HAP-1 (cell line): ENCODE data around the gene MAPKAPK2.
A peak's percentile ranks its signal among the peaks of the same experiment; 100 is the strongest.

ENCODE experiments used
- DNase-seq, 2 experiments: peaks; one replicate each; pipeline ENCODE4 v3.0.0-alpha.2; 2016 to 2020; ENCODE audit warnings: low spot score in 2 of 2
- H3K27me3 ChIP-seq: fragments of 250-450 bp; sonication (Bioruptor Pico); 2 replicates; pipeline ENCODE4 v1.5.1; 2020; ENCODE audit warnings: low read depth, mild to moderate bottlenecking, moderate library complexity
- H3K36me3 ChIP-seq: fragments of 250-450 bp; sonication (Bioruptor Pico); replicated peaks from 2 replicates; pipeline ENCODE4 v1.5.1; 2020; ENCODE audit warnings: mild to moderate bottlenecking
- H3K4me1 ChIP-seq: fragments of 250-450 bp; sonication (Bioruptor Pico); 2 replicates; pipeline ENCODE4 v1.5.1; 2020; ENCODE audit warnings: mild to moderate bottlenecking
- H3K4me3 ChIP-seq: fragments of 250-450 bp; sonication (Bioruptor Pico); 2 replicates; pipeline ENCODE4 v1.5.1; 2020; ENCODE audit warnings: mild to moderate bottlenecking, moderate library complexity
- H3K9me3 ChIP-seq: fragments of 250-450 bp; sonication (Bioruptor Pico); 2 replicates; pipeline ENCODE4 v1.5.1; 2020; ENCODE audit warnings: mild to moderate bottlenecking, moderate library complexity
- in situ Hi-C: fragments of 300-500 bp; cut with MboI; formaldehyde crosslinking; loops from 3 replicates; pipeline ENCODE4 v1.14.3; 2020; ENCODE audit warnings: low sequenced_read_pairs, inconsistent platforms, mixed read lengths

The MAPKAPK2 gene

GRCh38 chr1:206681359-206681758 lies 3.3 kb upstream of the MAPKAPK2 start:
- Histone ChIP-seq H3K36me3 (no peaks in the 10 kb centered on the region), H3K4me1 (no peaks in the 10 kb centered on the region), H3K27me3 (peaks cover 12% of the 10 kb centered on the region), H3K4me3 (no peak overlapping the region), H3K9me3 (no peaks in the 10 kb centered on the region)
- in situ Hi-C loops = no loop called here
- DNase-seq = no peak

GRCh38 chr1:206682111-206682510 lies 2.6 kb upstream of the MAPKAPK2 start:
- H3K9me3 ChIP-seq = no peaks in the 10 kb centered on the region
- DNase-seq = no peak
- in situ Hi-C loops = no loop called here
- H3K4me1 ChIP-seq = peaks cover 6% of the 10 kb centered on the region
- no peak overlapping the region for H3K4me3 ChIP-seq
- peaks cover 12% of the 10 kb centered on the region for H3K27me3 ChIP-seq
- no peaks in the 10 kb centered on the region for H3K36me3 ChIP-seq

- no peaks in the 10 kb centered on the region for H3K36me3 ChIP-seq
- no peak for DNase-seq
- H3K4me1 ChIP-seq = peaks cover 18% of the 10 kb centered on the region
- H3K4me3 ChIP-seq = no peak overlapping the region
- no peaks in the 10 kb centered on the region for H3K9me3 ChIP-seq
- in situ Hi-C loops = no loop called here
- H3K27me3 ChIP-seq = peaks cover 12% of the 10 kb centered on the region
Observed at GRCh38 chr1:206683313-206683712, 1.4 kb upstream of the MAPKAPK2 start.

- DNase-seq = no peak
- peak overlapping the region; percentile 30 for H3K4me3 ChIP-seq
- peaks cover 18% of the 10 kb centered on the region for H3K4me1 ChIP-seq
- in situ Hi-C loops = no loop called here
- H3K36me3 ChIP-seq = no peaks in the 10 kb centered on the region
- no peaks in the 10 kb centered on the region for H3K9me3 ChIP-seq
- H3K27me3 ChIP-seq = peaks cover 8% of the 10 kb centered on the region
Observed at GRCh38 chr1:206684003-206684402, 702 bp upstream of the MAPKAPK2 start.

- H3K4me1 ChIP-seq = peaks cover 18% of the 10 kb centered on the region
- H3K4me3 ChIP-seq = peak overlapping the region; percentile 70
Observed at GRCh38 chr1:206685334-206685768, 646 bp downstream of the MAPKAPK2 start.

GRCh38 chr1:206685769-206686477 lies 1.2 kb downstream of the MAPKAPK2 start:
- in situ Hi-C loops = no loop called here
- H3K36me3 ChIP-seq = no peaks in the 10 kb centered on the region
- peaks cover 18% of the 10 kb centered on the region for H3K4me1 ChIP-seq
- no peaks in the 10 kb centered on the region for H3K9me3 ChIP-seq
- peaks cover 3% of the 10 kb centered on the region; the same call in 1 of the 2 replicates for H3K27me3 ChIP-seq
- peak; percentile 32 to 58 for DNase-seq
- peak overlapping the region; percentile 70 for H3K4me3 ChIP-seq

More at GRCh38 chr1:206685334-206685768, 646 bp downstream of the MAPKAPK2 start:
- DNase-seq = peak in 1 of 2 experiments; percentile 44
- Histone ChIP-seq H3K9me3 (no peaks in the 10 kb centered on the region), H3K27me3 (peaks cover 8% of the 10 kb centered on the region), H3K36me3 (no peaks in the 10 kb centered on the region)
- in situ Hi-C loops = no loop called here

- Histone ChIP-seq H3K36me3 (no peaks in the 10 kb centered on the region), H3K4me3 (peak overlapping the region; percentile 70), H3K4me1 (peaks cover 18% of the 10 kb centered on the region), H3K27me3 (no peaks in the 10 kb centered on the region), H3K9me3 (no peaks in the 10 kb centered on the region)
- in situ Hi-C loops = no loop called here
- no peak for DNase-seq
Observed at GRCh38 chr1:206686478-206687249, 2.0 kb downstream of the MAPKAPK2 start.

GRCh38 chr1:206687251-206687914 lies 2.7 kb downstream of the MAPKAPK2 start:
- Histone ChIP-seq H3K27me3 (no peaks in the 10 kb centered on the region), H3K9me3 (no peaks in the 10 kb centered on the region), H3K36me3 (no peaks in the 10 kb centered on the region), H3K4me1 (peaks cover 18% of the 10 kb centered on the region), H3K4me3 (no peak overlapping the region)
- in situ Hi-C loops = no loop called here
- DNase-seq = no peak

- Histone ChIP-seq H3K9me3 (no peaks in the 10 kb centered on the region), H3K27me3 (no peaks in the 10 kb centered on the region), H3K36me3 (no peaks in the 10 kb centered on the region), H3K4me3 (no peak overlapping the region), H3K4me1 (peaks cover 18% of the 10 kb centered on the region)
- DNase-seq = peak; percentile 26 to 42
- in situ Hi-C loops = no loop called here
Observed at GRCh38 chr1:206687915-206688442, 3.3 kb downstream of the MAPKAPK2 start.

GRCh38 chr1:206690516-206690915 lies 5.8 kb downstream of the MAPKAPK2 start:
- H3K4me1 ChIP-seq = peaks cover 18% of the 10 kb centered on the region
- H3K9me3 ChIP-seq = no peaks in the 10 kb centered on the region
- in situ Hi-C loops = no loop called here
- no peaks in the 10 kb centered on the region for H3K27me3 ChIP-seq
- DNase-seq = no peak
- H3K36me3 ChIP-seq = no peaks in the 10 kb centered on the region
- H3K4me3 ChIP-seq = no peak overlapping the region

GRCh38 chr1:206691604-206692003 lies 6.9 kb downstream of the MAPKAPK2 start:
- Histone ChIP-seq H3K4me1 (peaks cover 17% of the 10 kb centered on the region), H3K4me3 (no peak overlapping the region)

GRCh38 chr1:206693029-206693428 lies 8.3 kb downstream of the MAPKAPK2 start:
- H3K9me3 ChIP-seq = no peaks in the 10 kb centered on the region
- H3K4me1 ChIP-seq = peaks cover 3% of the 10 kb centered on the region
- DNase-seq = no peak
- in situ Hi-C loops = no loop called here
- no peak overlapping the region for H3K4me3 ChIP-seq
- H3K27me3 ChIP-seq = no peaks in the 10 kb centered on the region
- no peaks in the 10 kb centered on the region for H3K36me3 ChIP-seq

More at GRCh38 chr1:206691604-206692003, 6.9 kb downstream of the MAPKAPK2 start:
- no peaks in the 10 kb centered on the region for H3K36me3 ChIP-seq
- no peak for DNase-seq
- no peaks in the 10 kb centered on the region for H3K27me3 ChIP-seq
- no peaks in the 10 kb centered on the region for H3K9me3 ChIP-seq
- in situ Hi-C loops = no loop called here

- Histone ChIP-seq H3K36me3 (no peaks in the 10 kb centered on the region), H3K4me3 (no peak overlapping the region), H3K9me3 (no peaks in the 10 kb centered on the region), H3K4me1 (no peaks in the 10 kb centered on the region), H3K27me3 (no peaks in the 10 kb centered on the region)
- in situ Hi-C loops = no loop called here
- DNase-seq = no peak
Observed at GRCh38 chr1:206693592-206693991, 8.9 kb downstream of the MAPKAPK2 start.
